Measurements from ENCODE around the gene ABL1. TPM values are rescaled to one million over a fixed set of nuclear protein-coding genes. Genes with fewer than 3 reads are reported as not detected.

ABL1 gene
- total RNA-seq, 1 donor from 2014 or later, result 30.7 TPM

DNA sequence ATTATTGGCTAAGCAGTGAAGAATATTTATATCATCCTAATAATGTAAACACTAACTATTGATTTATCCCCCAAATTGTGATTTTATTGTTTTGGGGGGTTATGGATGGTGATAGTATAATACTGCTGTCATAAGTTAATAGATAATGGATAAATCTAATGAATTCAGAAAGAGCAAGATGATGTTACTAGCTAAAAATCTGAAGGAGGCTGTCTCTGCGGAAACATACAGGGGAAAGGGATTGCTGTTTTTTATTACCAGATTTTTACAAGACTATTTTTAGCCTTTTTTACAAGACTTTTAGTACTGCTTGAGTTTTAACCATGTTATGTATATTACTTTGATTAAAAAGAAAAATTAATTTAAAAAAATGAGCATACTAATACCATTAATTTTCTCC, 5.3 kb upstream of the ABL1 start:
- no peak for DNase-seq
- H3K4me3 ChIP-seq, result no peak overlapping the region
- TF ChIP-seq, protein P1, sequence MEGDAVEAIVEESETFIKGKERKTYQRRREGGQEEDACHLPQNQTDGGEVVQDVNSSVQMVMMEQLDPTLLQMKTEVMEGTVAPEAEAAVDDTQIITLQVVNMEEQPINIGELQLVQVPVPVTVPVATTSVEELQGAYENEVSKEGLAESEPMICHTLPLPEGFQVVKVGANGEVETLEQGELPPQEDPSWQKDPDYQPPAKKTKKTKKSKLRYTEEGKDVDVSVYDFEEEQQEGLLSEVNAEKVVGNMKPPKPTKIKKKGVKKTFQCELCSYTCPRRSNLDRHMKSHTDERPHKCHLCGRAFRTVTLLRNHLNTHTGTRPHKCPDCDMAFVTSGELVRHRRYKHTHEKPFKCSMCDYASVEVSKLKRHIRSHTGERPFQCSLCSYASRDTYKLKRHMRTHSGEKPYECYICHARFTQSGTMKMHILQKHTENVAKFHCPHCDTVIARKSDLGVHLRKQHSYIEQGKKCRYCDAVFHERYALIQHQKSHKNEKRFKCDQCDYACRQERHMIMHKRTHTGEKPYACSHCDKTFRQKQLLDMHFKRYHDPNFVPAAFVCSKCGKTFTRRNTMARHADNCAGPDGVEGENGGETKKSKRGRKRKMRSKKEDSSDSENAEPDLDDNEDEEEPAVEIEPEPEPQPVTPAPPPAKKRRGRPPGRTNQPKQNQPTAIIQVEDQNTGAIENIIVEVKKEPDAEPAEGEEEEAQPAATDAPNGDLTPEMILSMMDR (IDR thresholded peaks at IDR 0.05; ENCODE audit: borderline replicate concordance), result no peak
- no peaks in the 10 kb centered on the region for H3K36me3 ChIP-seq
- no peaks in the 10 kb centered on the region for H3K27me3 ChIP-seq (ENCODE audit: low read depth)
- intact Hi-C loops (cut with micrococcal nuclease), result no loop called here
- H3K9me3 ChIP-seq (replicated peaks), result no peaks in the 10 kb centered on the region
- H3K4me1 ChIP-seq, result peaks cover 51% of the 10 kb centered on the region
- H3K27ac ChIP-seq (replicated peaks), result no peak overlapping the region

DNA sequence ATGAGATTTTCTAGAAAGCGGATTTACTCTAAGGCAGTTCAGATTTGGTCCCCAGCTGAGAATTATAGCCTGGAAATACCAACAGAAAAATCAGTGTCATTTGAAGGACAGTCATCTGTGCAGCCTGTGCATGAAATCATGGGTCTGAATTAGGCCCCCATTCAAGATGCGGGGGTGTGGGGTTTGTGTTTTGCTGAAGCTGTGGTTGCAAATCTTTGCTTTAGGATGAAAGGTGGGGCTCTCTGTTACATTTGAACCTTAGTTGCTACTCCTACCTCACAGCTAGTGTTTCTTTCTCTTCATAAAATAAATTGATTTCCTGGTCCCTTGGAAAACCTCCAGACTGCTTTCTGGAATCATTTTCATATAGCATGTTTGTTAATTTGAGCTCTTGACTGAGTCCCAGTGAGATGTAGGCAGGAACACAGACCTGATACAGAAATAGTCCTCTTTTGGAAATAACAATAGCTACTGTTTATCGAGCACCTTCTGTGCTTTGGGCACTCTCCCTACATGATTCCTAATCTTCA, 4.8 kb upstream of the ABL1 start:
- Histone ChIP-seq H3K27ac (replicated peaks) (no peak overlapping the region), H3K27me3 (ENCODE audit: low read depth) (no peaks in the 10 kb centered on the region), H3K9me3 (replicated peaks) (no peaks in the 10 kb centered on the region), H3K36me3 (no peaks in the 10 kb centered on the region), H3K4me1 (peaks cover 48% of the 10 kb centered on the region), H3K4me3 (no peak overlapping the region)
- TF ChIP-seq, protein P1 (IDR thresholded peaks at IDR 0.05; ENCODE audit: borderline replicate concordance), result no peak
- DNase-seq, result no peak
- intact Hi-C loops (cut with micrococcal nuclease), result no loop called here

DNA sequence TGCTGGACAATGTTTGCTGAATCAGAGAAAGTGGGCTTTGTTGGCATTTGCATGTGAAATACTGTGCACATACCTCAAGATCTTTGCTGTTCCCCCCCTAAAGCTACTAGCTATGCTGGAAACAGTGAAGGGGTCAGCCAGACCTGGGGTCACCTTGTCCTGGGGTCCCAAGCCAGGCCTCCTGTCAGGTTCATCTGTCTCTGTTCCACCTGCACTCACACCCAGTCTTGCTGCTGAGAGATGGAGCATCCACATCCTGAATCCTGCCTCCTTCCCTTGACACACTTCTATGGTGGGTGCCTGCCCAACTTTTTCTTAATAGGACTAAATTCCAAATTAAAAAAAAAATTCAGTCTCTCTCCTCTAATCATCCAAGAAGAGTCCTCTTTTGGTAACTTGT, 4.0 kb upstream of the ABL1 start:
- no peak for DNase-seq
- TF ChIP-seq, protein P1 (IDR thresholded peaks at IDR 0.05; ENCODE audit: borderline replicate concordance), result no peak
- H3K36me3 ChIP-seq, result no peaks in the 10 kb centered on the region
- H3K9me3 ChIP-seq (replicated peaks), result no peaks in the 10 kb centered on the region
- no peak overlapping the region for H3K27ac ChIP-seq (replicated peaks)
- intact Hi-C loops (cut with micrococcal nuclease), result no loop called here
- no peaks in the 10 kb centered on the region for H3K27me3 ChIP-seq (ENCODE audit: low read depth)
- peaks cover 48% of the 10 kb centered on the region for H3K4me1 ChIP-seq
- no peak overlapping the region for H3K4me3 ChIP-seq

GRCh38 chr9:130833031-130833990, 1.7 kb upstream of the ABL1 start:
- intact Hi-C loops (cut with micrococcal nuclease), result no loop called here
- Histone ChIP-seq H3K27me3 (ENCODE audit: low read depth) (no peaks in the 10 kb centered on the region), H3K9me3 (replicated peaks) (no peaks in the 10 kb centered on the region), H3K36me3 (no peaks in the 10 kb centered on the region), H3K4me1 (peaks cover 67% of the 10 kb centered on the region), H3K4me3 (peak overlapping the region; percentile 77), H3K27ac (replicated peaks) (peak overlapping the region; percentile 96)
- DNase-seq, result no peak
- TF ChIP-seq, protein P1 (IDR thresholded peaks at IDR 0.05; ENCODE audit: borderline replicate concordance), result no peak

DNA sequence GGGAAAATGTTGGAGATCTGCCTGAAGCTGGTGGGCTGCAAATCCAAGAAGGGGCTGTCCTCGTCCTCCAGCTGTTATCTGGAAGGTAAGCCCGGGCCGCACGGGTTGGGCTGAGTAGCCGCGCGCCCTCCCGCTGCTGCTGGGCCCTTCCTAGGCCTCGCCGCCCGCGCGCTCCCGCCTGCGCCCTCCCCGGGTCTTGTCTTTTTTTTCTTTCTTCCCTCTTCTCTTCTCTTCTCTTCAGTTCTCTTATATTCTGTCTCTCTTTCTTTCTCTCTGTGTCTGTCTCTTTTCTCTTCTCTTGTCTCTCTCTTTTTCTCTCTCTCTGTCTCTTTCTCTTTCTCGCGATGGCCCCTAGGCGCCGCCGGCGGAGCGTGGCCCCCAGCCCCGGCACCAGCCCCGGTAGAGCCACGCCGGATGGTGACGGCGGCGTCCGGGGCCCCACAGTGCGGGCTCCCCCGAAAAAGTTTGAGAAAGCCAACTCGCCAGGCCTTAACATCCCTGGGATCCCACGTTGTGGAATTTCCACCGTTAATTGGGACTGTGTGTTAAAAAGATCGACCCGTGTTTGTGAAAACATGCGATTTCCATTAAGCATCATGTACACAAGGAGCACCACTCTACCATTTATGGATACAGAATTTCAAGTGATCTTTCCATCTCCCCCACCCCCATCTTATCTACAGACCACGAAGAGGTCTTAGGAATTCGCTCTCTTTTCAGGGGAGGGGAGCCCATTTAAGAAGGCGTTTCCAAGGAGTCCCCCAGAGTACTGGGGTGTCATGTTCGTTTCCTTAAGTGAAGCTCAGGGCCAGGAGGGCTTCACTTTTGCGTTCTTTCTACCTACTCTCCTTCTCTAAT, 616 bp downstream of the ABL1 start:
- Histone ChIP-seq H3K9me3 (replicated peaks) (no peaks in the 10 kb centered on the region), H3K4me3 (peak overlapping the region; percentile 77), H3K27me3 (ENCODE audit: low read depth) (no peaks in the 10 kb centered on the region), H3K27ac (replicated peaks) (peak overlapping the region; percentile 96), H3K4me1 (peaks cover 81% of the 10 kb centered on the region), H3K36me3 (no peaks in the 10 kb centered on the region)
- DNase-seq, result peak; percentile 53
- intact Hi-C loops (cut with micrococcal nuclease), result no loop called here
- TF ChIP-seq, protein P1 (IDR thresholded peaks at IDR 0.05; ENCODE audit: borderline replicate concordance), result no peak

Data from left ventricle myocardium inferior (tissue), 1 donor.